ENCODE data around the gene FAM131B.

The FAM131B gene

DNA sequence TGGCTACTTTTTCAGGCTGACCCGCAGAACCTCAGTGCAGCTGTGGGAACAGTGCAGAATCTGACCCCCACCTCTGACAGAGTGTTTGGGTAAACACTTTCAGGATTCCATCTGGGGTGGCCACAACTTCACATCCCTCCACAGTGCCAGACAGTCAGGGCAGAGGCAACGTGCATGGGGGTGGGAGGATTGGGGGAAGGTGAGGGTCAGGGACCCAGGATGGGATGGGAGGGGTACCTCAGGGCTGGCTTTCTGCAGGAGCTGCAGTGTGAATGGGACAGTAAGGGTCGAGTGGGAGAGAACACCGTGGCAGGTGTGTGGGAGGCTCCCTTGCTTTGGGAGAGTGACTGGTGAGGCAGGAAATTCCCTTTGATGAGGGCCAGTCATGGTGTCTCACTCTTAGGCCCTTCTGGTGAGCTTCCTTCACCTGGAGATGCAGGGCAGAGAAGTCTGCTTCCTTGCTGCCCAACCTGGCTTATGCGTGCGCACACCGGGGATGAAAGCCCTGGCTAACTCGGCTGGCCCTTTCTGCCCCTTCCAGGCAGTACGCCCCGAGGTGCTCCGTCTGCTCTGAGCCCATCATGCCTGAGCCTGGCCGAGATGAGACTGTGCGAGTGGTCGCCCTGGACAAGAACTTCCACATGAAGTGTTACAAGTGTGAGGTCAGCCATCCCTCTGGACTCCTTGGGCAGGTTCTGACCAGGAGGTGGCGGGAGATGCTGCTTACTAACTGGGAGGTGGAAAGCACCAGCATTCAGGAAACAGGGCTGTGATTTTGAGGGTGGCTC, 27.0 kb upstream of the FAM131B start:
- Histone ChIP-seq H4K8ac (ENCODE audit: low read length) (no peak overlapping the region), H2AK5ac (ENCODE audit: low read length, severe bottlenecking) (no peak overlapping the region), H3K27ac (ENCODE audit: low read length, poor library complexity, severe bottlenecking) (no peak overlapping the region), H3K9me3 (ENCODE audit: control insufficient read depth, low read length) (no peaks in the 10 kb centered on the region), H2AFZ (ENCODE audit: low read depth, low read length) (no peak overlapping the region), H3K14ac (ENCODE audit: low read length in 2 of 2) (no peak overlapping the region), H2BK5ac (ENCODE audit: low read depth, low read length, poor library complexity, severe bottlenecking) (no peak overlapping the region), H2BK15ac (ENCODE audit: low read depth, poor library complexity, severe bottlenecking) (no peak overlapping the region), H3K9ac (ENCODE audit: low read length) (peak overlapping the region; percentile 92), H4K91ac (ENCODE audit: low read length) (no peak overlapping the region), H3K23ac (ENCODE audit: low read length in 2 of 2) (no peak overlapping the region), H3K18ac (ENCODE audit: low read depth in 1 of 2, low read length in 2 of 2) (no peak overlapping the region), H2BK120ac (ENCODE audit: low read depth, low read length) (no peak overlapping the region), H3K4me3 (ENCODE audit: insufficient read depth in 1 of 2, low read depth in 1 of 2, low read length in 2 of 2) (peak overlapping the region in 1 of 2 experiments; percentile 32), H3K4ac (ENCODE audit: low read depth in 1 of 2, low read length in 2 of 2) (no peak overlapping the region), H3K4me2 (ENCODE audit: low read length, poor library complexity, severe bottlenecking) (no peak overlapping the region), H3K79me1 (replicated peaks; ENCODE audit: low read length, poor library complexity, severe bottlenecking) (peaks cover 9% of the 10 kb centered on the region), H3K4me1 (ENCODE audit: control insufficient read depth, insufficient read depth, low read depth, low read length) (peaks cover 56% of the 10 kb centered on the region), H3K36me3 (ENCODE audit: control insufficient read depth in 1 of 2, insufficient read depth in 2 of 2, low read depth in 1 of 2, low read length in 2 of 2) (peaks cover 79 to 84% of the 10 kb centered on the region in 2 experiments), H3K27me3 (ENCODE audit: control insufficient read depth in 1 of 2, insufficient read depth in 1 of 2, low read length in 2 of 2) (no peaks in the 10 kb centered on the region), H2BK12ac (ENCODE audit: low read length in 2 of 2) (no peak overlapping the region)
- WGBS: 97% methylated on average over 15 of the region's 15 CpGs
- no peak for DNase-seq

- Histone ChIP-seq H3K4ac (ENCODE audit: low read depth in 1 of 2, low read length in 2 of 2) (no peak overlapping the region), H3K4me3 (ENCODE audit: insufficient read depth in 1 of 2, low read depth in 1 of 2, low read length in 2 of 2) (no peak overlapping the region), H3K4me2 (ENCODE audit: low read length, poor library complexity, severe bottlenecking) (no peak overlapping the region), H4K91ac (ENCODE audit: low read length) (no peak overlapping the region), H3K36me3 (ENCODE audit: control insufficient read depth in 1 of 2, insufficient read depth in 2 of 2, low read depth in 1 of 2, low read length in 2 of 2) (peaks cover 83 to 89% of the 10 kb centered on the region in 2 experiments), H4K8ac (ENCODE audit: low read length) (no peak overlapping the region), H3K9ac (ENCODE audit: low read length) (peak overlapping the region; percentile 92), H3K9me3 (ENCODE audit: control insufficient read depth, low read length) (no peaks in the 10 kb centered on the region), H3K18ac (ENCODE audit: low read depth in 1 of 2, low read length in 2 of 2) (no peak overlapping the region), H3K79me1 (replicated peaks; ENCODE audit: low read length, poor library complexity, severe bottlenecking) (peaks cover 9% of the 10 kb centered on the region), H3K23ac (ENCODE audit: low read length in 2 of 2) (no peak overlapping the region), H2AK5ac (ENCODE audit: low read length, severe bottlenecking) (no peak overlapping the region), H3K27ac (ENCODE audit: low read length, poor library complexity, severe bottlenecking) (no peak overlapping the region), H3K14ac (ENCODE audit: low read length in 2 of 2) (no peak overlapping the region), H2BK120ac (ENCODE audit: low read depth, low read length) (no peak overlapping the region), H3K4me1 (ENCODE audit: control insufficient read depth, insufficient read depth, low read depth, low read length) (peaks cover 62% of the 10 kb centered on the region), H2BK15ac (ENCODE audit: low read depth, poor library complexity, severe bottlenecking) (no peak overlapping the region), H2BK12ac (ENCODE audit: low read length in 2 of 2) (no peak overlapping the region), H2BK5ac (ENCODE audit: low read depth, low read length, poor library complexity, severe bottlenecking) (no peak overlapping the region), H3K27me3 (ENCODE audit: control insufficient read depth in 1 of 2, insufficient read depth in 1 of 2, low read length in 2 of 2) (no peaks in the 10 kb centered on the region), H2AFZ (ENCODE audit: low read depth, low read length) (no peak overlapping the region)
- whole genome bisulfite sequencing: 97% methylated on average over 28 of the region's 28 CpGs
- no peak for DNase-seq
Observed at GRCh38 chr7:143388491-143389101, 26.1 kb upstream of the FAM131B start.

DNA sequence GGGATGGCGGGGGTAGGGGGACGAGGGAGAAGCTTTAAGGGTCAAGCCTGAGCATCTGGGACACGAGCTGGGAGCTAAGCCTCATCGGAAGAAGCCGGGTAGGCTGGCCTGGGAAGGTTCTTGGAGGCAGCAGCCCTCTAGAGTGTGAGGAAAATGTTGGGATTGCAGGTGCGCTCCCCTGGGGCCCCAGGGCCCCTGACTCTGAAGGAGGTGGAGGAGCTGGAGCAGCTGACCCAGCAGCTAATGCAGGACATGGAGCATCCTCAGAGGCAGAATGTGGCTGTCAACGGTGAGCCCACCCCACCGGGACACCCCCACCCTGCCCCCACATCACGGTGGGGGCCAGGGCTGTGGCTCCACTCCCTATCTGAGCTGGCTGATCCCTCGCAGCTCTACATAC, 25.5 kb upstream of the FAM131B start:
- Histone ChIP-seq H4K91ac (ENCODE audit: low read length) (no peak overlapping the region), H4K8ac (ENCODE audit: low read length) (no peak overlapping the region), H2BK15ac (ENCODE audit: low read depth, poor library complexity, severe bottlenecking) (no peak overlapping the region), H3K4me2 (ENCODE audit: low read length, poor library complexity, severe bottlenecking) (no peak overlapping the region), H2BK120ac (ENCODE audit: low read depth, low read length) (no peak overlapping the region), H3K27ac (ENCODE audit: low read length, poor library complexity, severe bottlenecking) (no peak overlapping the region), H3K14ac (ENCODE audit: low read length in 2 of 2) (no peak overlapping the region), H3K18ac (ENCODE audit: low read depth in 1 of 2, low read length in 2 of 2) (no peak overlapping the region), H2BK12ac (ENCODE audit: low read length in 2 of 2) (no peak overlapping the region), H2BK5ac (ENCODE audit: low read depth, low read length, poor library complexity, severe bottlenecking) (no peak overlapping the region), H3K27me3 (ENCODE audit: control insufficient read depth in 1 of 2, insufficient read depth in 1 of 2, low read length in 2 of 2) (no peaks in the 10 kb centered on the region), H2AFZ (ENCODE audit: low read depth, low read length) (no peak overlapping the region), H3K4me1 (ENCODE audit: control insufficient read depth, insufficient read depth, low read depth, low read length) (peaks cover 68% of the 10 kb centered on the region), H3K79me1 (replicated peaks; ENCODE audit: low read length, poor library complexity, severe bottlenecking) (peaks cover 9% of the 10 kb centered on the region), H2AK5ac (ENCODE audit: low read length, severe bottlenecking) (no peak overlapping the region), H3K4ac (ENCODE audit: low read depth in 1 of 2, low read length in 2 of 2) (no peak overlapping the region), H3K9ac (ENCODE audit: low read length) (peak overlapping the region; percentile 98), H3K23ac (ENCODE audit: low read length in 2 of 2) (no peak overlapping the region), H3K36me3 (ENCODE audit: control insufficient read depth in 1 of 2, insufficient read depth in 2 of 2, low read depth in 1 of 2, low read length in 2 of 2) (peaks cover 84 to 89% of the 10 kb centered on the region in 2 experiments), H3K4me3 (ENCODE audit: insufficient read depth in 1 of 2, low read depth in 1 of 2, low read length in 2 of 2) (no peak overlapping the region), H3K9me3 (ENCODE audit: control insufficient read depth, low read length) (no peaks in the 10 kb centered on the region)
- DNase-seq: no peak
- WGBS: 91% methylated on average over 10 of the region's 10 CpGs

GRCh38 chr7:143387156-143387975, 24.9 kb upstream of the FAM131B start:
- peak overlapping the region; percentile 8 for H3K4me2 ChIP-seq (ENCODE audit: low read length, poor library complexity, severe bottlenecking)
- no peak overlapping the region for H3K14ac ChIP-seq (ENCODE audit: low read length in 2 of 2)
- H4K8ac ChIP-seq (ENCODE audit: low read length): no peak overlapping the region
- peak overlapping the region; percentile 17 to 88 for H3K4me3 ChIP-seq (ENCODE audit: insufficient read depth in 1 of 2, low read depth in 1 of 2, low read length in 2 of 2)
- no peaks in the 10 kb centered on the region for H3K9me3 ChIP-seq (ENCODE audit: control insufficient read depth, low read length)
- DNase-seq: no peak
- H2AFZ ChIP-seq (ENCODE audit: low read depth, low read length): no peak overlapping the region
- H2AK5ac ChIP-seq (ENCODE audit: low read length, severe bottlenecking): no peak overlapping the region
- H3K36me3 ChIP-seq (ENCODE audit: control insufficient read depth in 1 of 2, insufficient read depth in 2 of 2, low read depth in 1 of 2, low read length in 2 of 2): peaks cover 85 to 92% of the 10 kb centered on the region in 2 experiments
- H3K27ac ChIP-seq (ENCODE audit: low read length, poor library complexity, severe bottlenecking): no peak overlapping the region
- peak overlapping the region; percentile 98 for H3K9ac ChIP-seq (ENCODE audit: low read length)
- 93% methylated on average over 21 of the region's 23 CpGs for WGBS
- no peak overlapping the region for H2BK5ac ChIP-seq (ENCODE audit: low read depth, low read length, poor library complexity, severe bottlenecking)
- no peak overlapping the region for H3K18ac ChIP-seq (ENCODE audit: low read depth in 1 of 2, low read length in 2 of 2)
- H4K91ac ChIP-seq (ENCODE audit: low read length): no peak overlapping the region
- no peak overlapping the region for H2BK15ac ChIP-seq (ENCODE audit: low read depth, poor library complexity, severe bottlenecking)
- peaks cover 9% of the 10 kb centered on the region for H3K79me1 ChIP-seq (replicated peaks; ENCODE audit: low read length, poor library complexity, severe bottlenecking)
- no peak overlapping the region for H2BK12ac ChIP-seq (ENCODE audit: low read length in 2 of 2)
- H3K23ac ChIP-seq (ENCODE audit: low read length in 2 of 2): no peak overlapping the region
- no peak overlapping the region for H2BK120ac ChIP-seq (ENCODE audit: low read depth, low read length)
- no peaks in the 10 kb centered on the region for H3K27me3 ChIP-seq (ENCODE audit: control insufficient read depth in 1 of 2, insufficient read depth in 1 of 2, low read length in 2 of 2)
- H3K4me1 ChIP-seq (ENCODE audit: control insufficient read depth, insufficient read depth, low read depth, low read length): peaks cover 71% of the 10 kb centered on the region
- H3K4ac ChIP-seq (ENCODE audit: low read depth in 1 of 2, low read length in 2 of 2): no peak overlapping the region

Measured in mesenchymal stem cell (in vitro differentiated cells and primary cell).